Suppressor macrophage (primary cell): ENCODE measurements around the gene DEFB132.

Source experiments
- DNase-seq, 4 experiments: peaks; one replicate each; pipeline ENCODE4 v3.0.0-alpha.2; 2020 to 2022

The DEFB132 gene

DNA sequence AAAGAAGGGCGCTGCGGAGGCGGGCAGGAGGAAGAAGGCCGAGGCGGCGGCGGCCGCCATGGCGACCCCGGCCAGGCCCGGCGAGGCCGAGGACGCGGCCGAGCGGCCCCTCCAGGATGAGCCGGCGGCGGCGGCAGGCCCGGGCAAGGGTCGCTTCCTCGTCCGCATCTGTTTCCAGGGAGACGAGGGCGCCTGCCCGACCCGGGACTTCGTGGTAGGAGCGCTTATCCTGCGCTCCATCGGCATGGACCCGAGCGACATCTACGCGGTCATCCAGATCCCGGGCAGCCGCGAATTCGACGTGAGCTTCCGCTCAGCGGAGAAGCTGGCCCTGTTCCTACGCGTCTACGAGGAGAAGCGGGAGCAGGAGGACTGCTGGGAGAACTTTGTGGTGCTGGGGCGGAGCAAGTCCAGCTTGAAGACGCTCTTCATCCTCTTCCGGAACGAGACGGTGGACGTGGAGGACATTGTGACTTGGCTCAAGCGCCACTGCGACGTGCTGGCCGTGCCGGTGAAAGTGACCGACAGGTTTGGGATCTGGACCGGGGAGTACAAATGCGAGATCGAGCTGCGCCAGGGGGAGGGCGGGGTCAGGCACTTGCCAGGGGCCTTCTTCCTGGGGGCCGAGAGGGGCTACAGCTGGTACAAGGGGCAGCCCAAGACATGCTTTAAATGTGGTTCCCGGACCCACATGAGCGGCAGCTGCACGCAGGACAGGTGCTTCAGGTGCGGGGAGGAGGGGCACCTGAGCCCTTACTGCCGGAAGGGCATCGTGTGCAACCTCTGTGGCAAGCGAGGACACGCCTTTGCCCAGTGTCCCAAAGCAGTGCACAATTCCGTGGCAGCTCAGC is 40.6 kb downstream of the DEFB132 start:
- peak; percentile 79 to 90 (median 87) for DNase-seq

DNA sequence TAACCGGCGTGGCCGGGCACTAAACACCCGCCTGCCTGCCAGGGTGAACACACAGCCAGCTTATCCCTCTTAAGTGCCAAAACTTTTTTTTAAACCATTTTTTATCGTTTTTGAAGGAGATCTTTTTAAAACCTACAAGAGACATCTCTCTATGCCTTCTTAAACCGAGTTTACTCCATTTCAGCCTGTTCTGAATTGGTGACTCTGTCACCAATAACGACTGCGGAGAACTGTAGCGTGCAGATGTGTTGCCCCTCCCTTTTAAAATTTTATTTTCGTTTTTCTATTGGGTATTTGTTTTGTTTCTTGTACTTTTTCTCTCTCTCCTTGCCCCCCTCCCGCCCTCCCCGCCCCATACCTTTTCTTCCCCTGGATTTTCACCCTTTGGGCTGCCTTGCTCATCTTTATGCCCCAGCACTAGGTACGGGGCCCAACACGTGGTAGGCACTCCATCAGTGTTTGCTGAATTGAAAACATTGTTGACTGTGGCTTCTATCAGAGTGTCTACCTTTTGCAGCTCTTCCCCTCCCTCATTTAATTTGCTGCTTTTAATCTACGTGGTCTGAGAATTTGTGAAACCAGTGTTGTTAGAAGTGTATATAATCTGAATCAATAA is 41.4 kb downstream of the DEFB132 start:
- no peak for DNase-seq

DNA sequence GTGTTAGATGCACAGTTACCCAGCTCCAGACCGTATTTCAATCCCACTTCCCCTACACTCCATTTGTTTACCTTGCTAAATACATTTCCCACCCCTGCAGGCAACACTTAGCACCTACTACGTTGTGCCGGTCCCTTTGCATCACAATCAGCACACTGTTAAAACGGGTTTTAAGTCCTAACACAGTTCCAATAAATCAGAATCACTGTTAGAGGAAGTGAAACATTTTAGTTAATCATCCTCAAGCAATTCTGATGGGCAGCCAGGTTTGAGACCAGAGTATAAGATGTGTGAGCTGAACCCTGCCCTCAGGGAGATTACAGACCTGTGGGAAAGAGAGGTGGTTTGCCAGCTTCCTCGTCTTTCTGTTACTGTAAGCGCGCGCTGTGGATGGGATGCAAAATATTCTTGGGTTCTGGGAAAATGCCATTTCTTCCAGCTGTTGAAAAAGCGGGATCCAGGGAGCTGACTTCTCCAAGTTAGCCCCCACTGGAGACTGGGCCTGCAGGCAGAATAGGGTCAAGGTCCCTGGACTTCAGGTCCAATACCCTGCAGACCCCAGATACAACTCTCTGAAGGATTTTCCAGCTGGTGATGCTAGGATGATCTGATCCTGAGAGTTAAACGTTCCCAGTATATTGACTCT is 42.9 kb downstream of the DEFB132 start:
- DNase-seq, result peak in 1 of 4 experiments; percentile 15

DNA sequence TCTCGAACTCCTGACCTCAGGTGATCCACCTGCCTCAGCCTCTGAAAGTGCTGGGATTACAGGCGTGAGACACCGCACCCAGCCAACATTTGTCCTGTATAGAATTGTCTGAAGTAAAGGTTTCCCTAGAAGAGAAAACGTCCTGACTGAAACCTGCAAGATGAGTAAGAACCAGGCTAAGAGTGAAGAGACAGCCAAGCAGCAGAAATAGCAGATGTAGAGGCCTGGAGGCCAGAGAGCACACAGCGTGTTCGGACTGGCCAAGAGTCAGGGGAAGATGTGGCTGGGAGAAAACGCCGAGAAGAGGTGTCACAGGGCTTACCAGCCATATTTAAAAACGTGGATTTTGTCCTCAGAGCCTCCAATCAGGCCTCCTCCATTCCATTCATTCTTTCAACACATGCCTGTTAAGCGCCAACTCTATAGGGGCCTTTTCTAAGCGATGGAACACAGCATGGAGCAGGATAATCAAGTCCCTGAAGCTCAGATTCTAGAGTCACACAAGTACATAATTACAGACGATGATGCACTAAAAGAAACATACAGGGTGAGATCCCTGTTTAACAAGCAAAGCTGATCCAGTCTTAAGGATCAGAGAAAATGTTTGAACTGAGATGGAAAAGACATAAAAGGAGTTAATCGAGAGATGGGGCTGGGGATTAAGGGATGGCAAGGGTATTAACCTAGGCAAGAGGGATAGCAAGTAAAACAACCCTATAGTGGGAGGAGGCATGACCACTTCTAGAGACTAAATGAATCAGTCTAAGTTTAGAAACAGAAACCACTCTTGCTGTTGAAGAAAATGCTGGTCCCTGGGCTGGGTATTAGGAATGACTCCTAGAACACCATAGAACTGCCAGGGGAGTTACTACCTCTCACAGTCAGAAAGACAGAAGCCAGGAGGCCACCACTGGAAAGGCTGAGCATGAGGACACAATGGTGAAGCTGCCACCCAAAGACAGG is 44.6 kb downstream of the DEFB132 start:
- DNase-seq, result no peak

DNA sequence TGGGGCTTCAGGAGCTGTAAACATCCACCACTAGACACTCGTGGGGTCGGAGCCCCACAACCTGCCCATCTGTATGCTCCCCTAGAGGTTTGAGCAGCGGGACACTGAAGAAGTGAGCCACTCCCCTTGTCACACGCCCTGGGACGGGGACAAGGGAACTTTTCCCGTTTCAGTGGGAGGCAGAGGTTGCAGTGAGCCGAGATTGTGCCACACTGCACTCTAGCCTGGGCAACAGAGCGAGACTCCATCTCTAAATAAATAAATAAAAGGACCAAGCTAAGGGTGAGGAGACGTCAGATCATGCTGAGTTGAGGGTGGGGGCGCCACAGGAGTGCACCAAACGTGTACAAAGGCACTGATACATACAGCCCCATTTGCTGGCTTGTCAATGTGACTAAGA is 48.2 kb downstream of the DEFB132 start:
- DNase-seq, result no peak

DNA sequence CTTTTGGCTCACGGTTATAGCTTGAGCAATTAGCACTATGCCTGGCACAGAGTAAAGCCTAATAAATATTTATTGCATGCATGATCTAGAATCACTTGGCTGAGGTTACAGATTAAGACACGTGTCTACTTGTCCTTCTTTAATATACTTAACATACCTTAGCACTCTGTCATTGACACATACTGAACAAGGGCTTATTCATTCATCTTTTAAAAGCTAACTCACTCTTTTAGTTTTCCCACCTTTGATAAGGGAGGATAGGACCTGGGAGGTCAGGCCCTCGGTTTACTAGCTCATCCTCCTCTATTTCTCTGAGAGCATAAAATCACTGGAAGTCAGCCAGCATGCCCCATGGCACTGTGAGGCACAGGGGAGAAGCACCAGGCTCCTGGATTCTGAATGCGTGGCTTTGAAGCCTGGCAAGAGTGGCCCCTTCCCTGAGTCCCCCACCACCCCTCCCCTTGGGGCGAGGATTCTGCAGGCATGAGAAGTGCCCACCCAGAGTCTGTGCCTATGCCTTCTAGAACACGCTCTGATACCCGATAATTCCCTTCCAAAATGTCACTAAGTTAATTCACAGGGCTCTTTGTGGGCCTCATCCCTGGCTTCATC is 51.0 kb downstream of the DEFB132 start:
- DNase-seq, result no peak

DNA sequence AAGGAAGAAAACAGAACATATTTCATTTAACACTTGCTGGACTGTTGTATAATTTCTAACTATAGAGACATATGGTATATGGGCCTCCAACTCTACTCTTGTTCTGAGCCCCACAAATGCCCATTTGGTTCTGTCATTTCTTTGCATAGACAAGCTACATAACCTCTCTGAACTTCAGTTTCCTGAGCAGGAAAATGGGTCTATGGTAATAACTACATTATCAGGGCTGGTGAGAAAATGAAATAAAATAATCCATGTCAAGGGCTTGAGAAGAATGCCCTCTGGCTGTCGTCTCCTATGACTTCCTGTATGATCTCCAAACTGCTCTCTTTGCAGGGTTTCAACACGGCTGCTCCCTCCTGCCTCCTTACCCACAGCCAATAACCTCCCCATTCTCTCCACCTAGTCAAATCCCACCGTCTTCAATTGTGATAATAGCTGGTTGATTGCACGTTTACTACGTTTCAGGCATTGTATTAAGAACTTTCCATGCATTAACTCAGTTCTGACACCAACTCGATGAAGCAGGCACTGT is 51.8 kb downstream of the DEFB132 start:
- peak in 3 of 4 experiments; percentile 23 to 36 (median 27) for DNase-seq

DNA sequence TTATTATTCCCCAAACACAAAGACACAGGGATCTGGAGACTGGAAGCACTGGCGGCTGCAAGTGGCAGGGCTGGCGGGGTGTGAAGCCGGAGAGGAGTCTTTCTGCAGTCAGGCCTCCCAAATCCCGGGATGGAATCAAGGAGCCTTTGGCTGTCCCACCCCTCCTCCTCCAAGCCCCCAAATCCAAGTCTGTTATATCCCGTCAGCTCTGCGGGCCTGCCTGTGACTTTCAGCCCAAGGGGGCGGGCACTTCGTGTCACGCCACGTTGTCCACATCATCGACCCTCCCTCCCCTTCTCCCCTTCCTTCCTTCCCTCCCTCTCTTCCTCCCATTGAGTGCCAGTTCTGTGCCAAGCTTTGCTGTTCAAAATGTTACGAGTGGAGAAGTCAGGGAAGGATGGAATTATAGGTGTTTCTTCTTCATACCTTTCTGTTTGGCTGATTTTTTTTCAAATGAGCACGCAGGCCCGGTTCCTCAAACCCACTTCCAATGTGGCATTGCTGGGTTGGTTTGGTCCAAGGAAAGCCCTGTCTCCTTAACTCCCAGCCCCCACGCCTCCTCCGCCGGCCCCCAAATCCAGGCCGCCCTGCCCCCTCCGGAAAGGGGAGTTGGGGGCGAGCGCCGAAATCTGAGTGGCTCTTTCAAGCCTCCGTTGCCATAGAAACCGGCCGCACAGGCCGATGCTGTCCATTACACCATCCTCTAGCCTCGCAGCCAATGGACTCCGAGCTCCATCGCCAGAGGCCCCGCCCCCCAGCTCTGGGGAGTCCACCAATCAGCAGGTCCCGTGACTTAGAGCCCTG is 52.5 kb downstream of the DEFB132 start:
- DNase-seq, result peak; percentile 82 to 90 (median 86)

DNA sequence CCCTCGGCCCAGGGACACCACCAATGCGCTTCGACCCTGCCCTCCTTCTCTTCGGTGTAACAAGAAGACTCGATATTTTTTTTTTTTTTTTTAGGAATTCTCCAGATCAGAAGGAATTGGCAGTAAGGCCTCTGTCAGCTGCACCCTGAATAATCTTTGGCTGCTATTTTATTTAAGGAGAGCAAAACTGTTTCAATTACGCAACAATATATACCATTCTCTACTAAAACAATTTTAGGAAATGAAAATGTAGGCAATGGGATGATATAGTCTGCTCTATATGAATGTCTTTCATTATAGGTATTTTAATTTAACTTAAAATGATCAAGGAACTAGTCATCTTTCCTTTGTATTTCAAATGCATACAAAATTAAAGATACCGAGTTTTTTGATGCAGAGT is 53.1 kb downstream of the DEFB132 start:
- DNase-seq, result no peak
